WTC11 (cell line): ENCODE measurements around the gene OR51B5. TPM values are rescaled to one million over a fixed set of nuclear protein-coding genes. Genes with fewer than 3 reads are reported as not detected.
A peak's percentile ranks its signal among the peaks of the same experiment; 100 is the strongest.

ENCODE experiments used
- ATAC-seq: fragments of 200-7000 bp; cut with Tn5 transposase; 2 replicates; pipeline ENCODE4 v1.10.0; 2021; ENCODE audit warnings: mild to moderate bottlenecking, moderate library complexity
- CTCF ChIA-PET: fragments of 300-600 bp; sonication (Branson Sonifier 250); formaldehyde crosslinking; loops from one replicate; lab custom pipeline; 2021; ENCODE audit warnings: antibody characterized with exemption; lab: Charles Lee
- POLR2A ChIA-PET: fragments of 350-600 bp; sonication (Branson Sonifier 250); formaldehyde crosslinking; loops from one replicate; lab custom pipeline; 2021; ENCODE audit warnings: antibody characterized with exemption; lab: Charles Lee
- DNase-seq: peaks from one replicate; pipeline ENCODE4 v3.0.0; 2021; ENCODE audit warnings: low spot score
- H3K27ac Mint-ChIP-seq: 2 replicates; pipeline ENCODE4 v1.8.0; 2021; ENCODE audit warnings: mixed read lengths
- H3K27me3 Mint-ChIP-seq: 2 replicates; pipeline ENCODE4 v1.8.0; 2021; ENCODE audit warnings: low read depth, mild to moderate bottlenecking, moderate library complexity, mixed read lengths
- H3K36me3 Mint-ChIP-seq: 2 replicates; pipeline ENCODE4 v1.8.0; 2021; ENCODE audit warnings: mixed read lengths
- H3K4me1 Mint-ChIP-seq: 2 replicates; pipeline ENCODE4 v1.8.0; 2022; ENCODE audit warnings: mixed read lengths
- H3K4me3 Mint-ChIP-seq: 2 replicates; pipeline ENCODE4 v1.8.0; 2021; ENCODE audit warnings: mild to moderate bottlenecking, moderate library complexity, mixed read lengths
- H3K9me3 Mint-ChIP-seq: 2 replicates; pipeline ENCODE4 v1.8.0; 2021; ENCODE audit warnings: mixed read lengths
- ATF1 ChIP-seq: sonication (generic); formaldehyde crosslinking; IDR thresholded peaks from 2 replicates; pipeline ENCODE4 v1.8.1; 2023; ENCODE audit warnings: mild to moderate bottlenecking, moderate library complexity, missing genetic modification reagents
- ATF3 ChIP-seq: sonication (generic); formaldehyde crosslinking; conservative IDR thresholded peaks from 2 replicates; pipeline ENCODE4 v1.8.1; 2022; ENCODE audit warnings: mild to moderate bottlenecking, missing genetic modification reagents
- CBFB ChIP-seq: sonication (generic); formaldehyde crosslinking; IDR thresholded peaks from 2 replicates; pipeline ENCODE4 v1.8.1; 2022; ENCODE audit warnings: mild to moderate bottlenecking, low read depth, missing genetic modification reagents
- CTCF ChIP-seq: fragments of 200-600 bp; IDR thresholded peaks from 2 replicates; pipeline ENCODE4 v1.8.0; 2022; ENCODE audit warnings: antibody characterized with exemption
- EMX1 ChIP-seq: fragments of 250-450 bp; sonication (Bioruptor Pico); IDR thresholded peaks from 2 replicates; pipeline ENCODE4 v1.8.0; 2021; ENCODE audit warnings: mild to moderate bottlenecking
- GABPB1 ChIP-seq: sonication (generic); formaldehyde crosslinking; IDR thresholded peaks from 2 replicates; pipeline ENCODE4 v1.8.1; 2023; ENCODE audit warnings: mild to moderate bottlenecking, missing genetic modification reagents
- JAZF1 ChIP-seq: fragments of 250-450 bp; sonication (Bioruptor Pico); IDR thresholded peaks from 2 replicates; pipeline ENCODE4 v1.9.0; 2021; ENCODE audit warnings: moderate library complexity, mild to moderate bottlenecking, inconsistent platforms
- TP53 ChIP-seq: sonication (generic); formaldehyde crosslinking; IDR thresholded peaks from 2 replicates; pipeline ENCODE4 v1.8.1; 2023; ENCODE audit warnings: mild to moderate bottlenecking, missing genetic modification reagents
- USF1 ChIP-seq: sonication (generic); formaldehyde crosslinking; IDR thresholded peaks from 2 replicates; pipeline ENCODE4 v1.8.0; 2022; ENCODE audit warnings: mild to moderate bottlenecking, missing genetic modification reagents
- ZMAT4 ChIP-seq: fragments of 250-450 bp; sonication (Bioruptor Pico); IDR thresholded peaks from 2 replicates; pipeline ENCODE4 v1.9.0; 2021; ENCODE audit warnings: mild to moderate bottlenecking
- ZNF263 ChIP-seq: sonication (generic); formaldehyde crosslinking; IDR thresholded peaks from 2 replicates; pipeline ENCODE4 v1.8.1; 2022; ENCODE audit warnings: low read depth, mild to moderate bottlenecking, moderate library complexity, missing genetic modification reagents
- ZNF317 ChIP-seq: sonication (generic); formaldehyde crosslinking; IDR thresholded peaks from 2 replicates; pipeline ENCODE4 v1.8.1; 2023; ENCODE audit warnings: low read depth, mild to moderate bottlenecking, moderate library complexity, missing genetic modification reagents, borderline replicate concordance
- total RNA-seq: library from RNA; stranded (reverse); gene quantifications from 3 replicates; pipeline ENCODE4 v1.2.3, GENCODE V29; 2021

The OR51B5 gene
- total RNA-seq, 1 experiment from 2014 or later = 0.26 TPM

- TF ChIP-seq ZMAT4 (CRISPR knock-in tag) = no peak
- TF ChIP-seq ZNF263 = no peak
These were observed at the start of gene OR51B5 (continued) for GRCh38 chr11:5343474-5344335.

- no peaks in the 10 kb centered on the region for H3K36me3 Mint-ChIP-seq
- no peaks in the 10 kb centered on the region for H3K4me1 Mint-ChIP-seq
- ATAC-seq (peak; percentile 44), DNase-seq (no peak)
- H3K9me3 Mint-ChIP-seq = peaks cover 3% of the 10 kb centered on the region; the same call in 1 of the 2 replicates
- H3K4me3 Mint-ChIP-seq = no peak overlapping the region
- POLR2A ChIA-PET = no interaction called here
- H3K27ac Mint-ChIP-seq = no peak overlapping the region
- H3K27me3 Mint-ChIP-seq = no peaks in the 10 kb centered on the region
- TF ChIP-seq JAZF1 (CRISPR knock-in tag) (no peak), CTCF (0 out of 2 replicates have a peak, but pooled peaks have one; percentile 22)
- CTCF ChIA-PET = no interaction called here
These were observed 46.9 kb upstream of the OR51B5 start for GRCh38 chr11:5390210-5390609.

- peak; percentile 18 for DNase-seq
- H3K4me3 Mint-ChIP-seq = no peak overlapping the region
- TF ChIP-seq ATF3 (no peak), CBFB (CRISPR knock-in tag) (no peak), ATF1 (CRISPR knock-in tag) (no peak), TP53 (CRISPR knock-in tag) (no peak)
- ChIA-PET POLR2A (no interaction called here), CTCF (no interaction called here)
- no peak overlapping the region for H3K27ac Mint-ChIP-seq
- ATAC-seq = peak; percentile 61
- H3K9me3 Mint-ChIP-seq = no peaks in the 10 kb centered on the region
- no peaks in the 10 kb centered on the region for H3K36me3 Mint-ChIP-seq
- peaks cover 14% of the 10 kb centered on the region for H3K4me1 Mint-ChIP-seq
- H3K27me3 Mint-ChIP-seq = no peaks in the 10 kb centered on the region
These were observed 41.0 kb upstream of the OR51B5 start for GRCh38 chr11:5384335-5384734.

GRCh38 chr11:5383576-5383975, 40.3 kb upstream of the OR51B5 start, which contains the start of gene OR51M1:
TSS of gene OR51M1 (plus strand) at chr11:5383812. CDS start at chr11:5389399, 5,587 bp downstream.
- peaks cover 14% of the 10 kb centered on the region for H3K4me1 Mint-ChIP-seq
- H3K27ac Mint-ChIP-seq = 0 out of 2 replicates have a peak within 1 kb of the TSS, but pooled peaks have one; percentile 4
- ATAC-seq = no peak
- no peaks in the 10 kb centered on the region for H3K9me3 Mint-ChIP-seq
- no peak for DNase-seq
- TF ChIP-seq GABPB1 (CRISPR knock-in tag) (no peak), USF1 (no peak), EMX1 (CRISPR knock-in tag) (no peak), ZMAT4 (CRISPR knock-in tag) (no peak), ZNF317 (CRISPR knock-in tag) (no peak)
- no peaks in the 10 kb centered on the region for H3K36me3 Mint-ChIP-seq
- H3K4me3 Mint-ChIP-seq = no peak within 1 kb of the TSS
- no peaks in the 10 kb centered on the region for H3K27me3 Mint-ChIP-seq
- ChIA-PET POLR2A (no interaction called here), CTCF (no interaction called here)
